Measurements from ENCODE around the gene PAEP.
"Not testable (repeated sequence)": the region's sequence is repeated elsewhere in the genome, so short reads cannot be mapped to it uniquely, and the experiment has no call there.

PAEP gene

GRCh38 chr9:135561391-135562234 lies at the start of gene PAEP:
TSS of gene PAEP (plus strand) at chr9:135561756.
- no peak for DNase-seq

GRCh38 chr9:135512241-135512603 lies 49.3 kb upstream of the PAEP start:
- DNase-seq, result no peak

GRCh38 chr9:135512904-135513303 lies 48.7 kb upstream of the PAEP start:
- DNase-seq, result no peak

- DNase-seq, result no peak
These were observed 48.2 kb upstream of the PAEP start for GRCh38 chr9:135513351-135513846.

GRCh38 chr9:135513906-135514305 lies 47.6 kb upstream of the PAEP start:
- not testable (repeated sequence) for DNase-seq

GRCh38 chr9:135514342-135515082 lies 47.0 kb upstream of the PAEP start:
- DNase-seq, result no peak

- no peak for DNase-seq
These were observed 46.2 kb upstream of the PAEP start for GRCh38 chr9:135515083-135515951.

GRCh38 chr9:135516132-135516860 lies 45.3 kb upstream of the PAEP start:
- DNase-seq, result no peak

- DNase-seq, result no peak
These were observed 44.1 kb upstream of the PAEP start for GRCh38 chr9:135517407-135517822.

- no peak for DNase-seq
These were observed 42.2 kb upstream of the PAEP start for GRCh38 chr9:135519179-135519971.

GRCh38 chr9:135520916-135521607 lies 40.5 kb upstream of the PAEP start, which contains the start of gene LCN1:
TSS of gene LCN1 (plus strand) at chr9:135521440. CDS start at chr9:135521498, 58 bp downstream.
- DNase-seq, result no peak

- DNase-seq, result no peak
These were observed 39.9 kb upstream of the PAEP start for GRCh38 chr9:135521608-135522095.

GRCh38 chr9:135522137-135522877 lies 39.2 kb upstream of the PAEP start:
- DNase-seq, result no peak

GRCh38 chr9:135522931-135523330 lies 38.6 kb upstream of the PAEP start:
- DNase-seq, result no peak

GRCh38 chr9:135523521-135524129 lies 37.9 kb upstream of the PAEP start:
- DNase-seq, result no peak

GRCh38 chr9:135524130-135524861 lies 37.3 kb upstream of the PAEP start:
- DNase-seq, result no peak

- DNase-seq, result no peak
These were observed 36.1 kb upstream of the PAEP start for GRCh38 chr9:135525241-135526088.
